GM21423 (cell line): ENCODE results near the gene MIPEP.
A peak's percentile ranks its signal among the peaks of the same experiment; 100 is the strongest.
"Not testable (repeated sequence)": the region's sequence is repeated elsewhere in the genome, so short reads cannot be mapped to it uniquely, and the experiment has no call there.

Experiments used
- ATAC-seq: cut with Tn5 transposase; IDR thresholded peaks from one replicate; pipeline ENCODE4 v1.9.1; 2021; ENCODE audit warnings: mild to moderate bottlenecking, moderate library complexity; ENCODE audit not compliant: unreplicated experiment

The MIPEP gene

GRCh38 chr13:23889615-23890607 lies 711 bp upstream of the MIPEP start:
- ATAC-seq: peak; percentile 10

DNA sequence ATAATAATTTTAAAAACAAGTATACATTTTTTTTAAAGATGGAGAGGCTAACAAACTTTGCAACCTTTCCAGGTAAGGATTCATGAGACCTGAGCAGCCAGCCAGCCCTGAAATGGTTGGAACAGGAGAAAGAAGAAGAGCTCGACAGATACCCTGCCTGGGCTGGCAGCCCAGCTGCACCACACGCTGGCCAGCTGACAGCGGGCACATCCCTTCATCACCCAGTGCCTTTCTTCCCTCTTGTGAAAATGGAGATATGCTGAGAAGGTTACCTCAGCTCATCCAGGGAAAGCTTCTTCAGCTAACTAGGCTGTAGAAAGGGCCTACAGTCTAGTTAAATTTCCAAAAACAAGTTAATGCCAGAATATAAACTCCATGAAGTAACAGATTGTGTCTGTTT lies 4.8 kb downstream of the MIPEP start:
- ATAC-seq: not testable (repeated sequence)

GRCh38 chr13:23883255-23883654 lies 5.9 kb downstream of the MIPEP start:
- no peak for ATAC-seq

DNA sequence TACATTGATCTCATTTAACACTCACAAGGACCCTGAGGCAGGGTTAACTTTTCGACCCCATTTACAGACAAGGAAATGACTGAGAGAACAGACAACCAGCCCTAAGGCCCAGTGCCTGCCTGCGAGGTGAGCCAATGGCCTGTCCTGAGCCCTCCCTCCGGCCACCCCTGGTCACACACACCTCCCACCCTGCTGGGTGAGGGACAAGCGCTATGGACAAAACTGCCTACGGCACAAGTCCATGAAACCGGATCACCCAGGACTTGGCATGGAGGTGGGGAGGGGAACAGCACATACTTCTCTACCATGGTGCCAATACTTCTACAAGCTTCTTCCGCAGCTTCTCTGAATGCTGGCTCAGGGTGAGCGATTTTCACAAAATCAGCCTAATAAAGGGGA lies 7.8 kb downstream of the MIPEP start:
- not testable (repeated sequence) for ATAC-seq

GRCh38 chr13:23880493-23881401 lies 8.5 kb downstream of the MIPEP start:
- not testable (repeated sequence) for ATAC-seq

DNA sequence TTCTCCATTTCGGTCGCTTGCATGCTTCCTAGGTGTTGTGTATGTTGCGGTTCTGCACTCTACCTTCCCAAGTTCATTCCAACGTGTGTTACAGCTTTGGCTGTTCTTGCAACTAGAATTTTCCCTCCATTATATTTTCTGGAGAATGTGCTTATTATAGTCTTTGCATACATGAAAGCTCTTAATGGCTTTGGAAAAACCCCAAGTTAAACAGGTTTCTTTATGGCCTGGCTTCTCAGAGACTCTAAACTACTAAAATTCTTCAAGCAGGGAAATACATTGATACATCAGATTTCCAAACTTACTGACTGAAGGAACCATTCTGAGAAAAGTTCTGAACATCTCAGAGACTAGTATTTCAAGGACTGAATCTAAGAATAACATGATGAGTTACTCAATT lies 11.9 kb downstream of the MIPEP start:
- ATAC-seq: no peak

GRCh38 chr13:23876265-23876664 lies 12.9 kb downstream of the MIPEP start:
- ATAC-seq: no peak

DNA sequence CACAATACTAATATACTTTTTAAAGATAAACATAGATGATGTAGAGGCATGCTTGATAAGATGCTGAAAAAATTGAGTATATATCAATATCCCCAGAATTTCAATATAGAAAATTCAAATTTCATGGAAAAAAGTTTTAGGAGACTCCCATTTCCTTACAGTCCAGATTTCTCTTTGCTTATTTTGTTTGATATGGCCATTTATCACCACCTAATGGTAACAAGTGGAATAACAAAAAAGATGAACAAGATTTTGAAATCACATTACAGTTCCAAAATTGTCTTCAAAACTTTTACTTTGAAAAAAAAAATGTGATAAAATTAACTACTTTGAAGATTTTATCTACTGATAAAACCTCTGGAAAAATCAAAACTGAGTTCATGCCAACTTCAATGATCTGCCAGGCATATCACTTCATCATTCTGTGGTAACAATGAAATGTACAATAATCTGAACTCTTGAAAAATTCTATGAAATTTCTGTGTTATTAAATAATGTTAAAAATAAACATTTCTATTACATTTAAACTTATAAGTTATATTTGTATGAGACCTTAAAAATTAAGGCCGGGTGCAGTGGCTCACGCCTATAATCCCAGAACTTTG lies 17.5 kb downstream of the MIPEP start:
- ATAC-seq: no peak

GRCh38 chr13:23870356-23871140 lies 18.7 kb downstream of the MIPEP start:
- ATAC-seq: no peak

DNA sequence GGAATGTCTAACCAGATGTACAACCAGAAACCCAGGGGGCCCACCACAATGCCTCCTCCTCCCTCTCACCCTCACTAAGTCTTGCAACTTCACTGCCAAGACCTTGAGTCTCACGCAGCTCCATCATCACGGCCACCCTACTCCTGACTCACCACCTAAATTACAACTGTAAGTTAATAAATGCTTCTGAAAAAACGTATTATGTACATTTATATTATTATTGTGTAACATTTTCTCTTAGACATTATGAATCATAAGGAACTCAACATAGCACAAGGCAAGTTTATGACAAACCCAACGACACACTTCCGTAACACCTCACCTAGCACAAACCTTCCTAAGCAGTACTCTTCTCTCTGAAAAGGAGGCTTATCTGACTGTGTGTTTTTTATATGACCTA lies 20.7 kb downstream of the MIPEP start:
- no peak for ATAC-seq

DNA sequence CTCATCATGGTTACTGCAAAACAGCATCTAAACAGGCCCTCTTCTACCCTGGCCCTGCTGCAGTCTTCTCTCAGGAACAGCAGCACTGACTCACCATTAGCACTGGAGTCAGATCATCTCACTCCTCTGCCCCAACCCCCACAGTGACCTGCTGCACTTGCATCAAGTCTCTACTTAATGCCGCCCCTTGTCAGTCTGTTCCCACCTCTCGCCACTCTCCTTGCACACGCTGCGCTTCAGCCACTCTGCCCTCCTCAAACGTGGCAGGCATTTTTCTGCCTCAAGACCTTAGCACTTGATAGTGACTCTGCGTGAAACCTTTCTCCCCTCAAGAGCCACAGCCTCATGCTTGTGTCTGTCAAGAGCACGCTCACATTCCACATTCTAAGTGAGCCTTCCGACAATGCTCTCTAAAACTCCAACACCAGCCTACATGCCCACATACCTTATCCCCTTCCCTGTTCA lies 22.1 kb downstream of the MIPEP start:
- no peak for ATAC-seq

GRCh38 chr13:23866420-23867026 lies 22.7 kb downstream of the MIPEP start:
- no peak for ATAC-seq

- ATAC-seq: no peak
Measured at GRCh38 chr13:23865906-23866305, 23.3 kb downstream of the MIPEP start.

GRCh38 chr13:23865026-23865425 lies 24.2 kb downstream of the MIPEP start:
- no peak for ATAC-seq

DNA sequence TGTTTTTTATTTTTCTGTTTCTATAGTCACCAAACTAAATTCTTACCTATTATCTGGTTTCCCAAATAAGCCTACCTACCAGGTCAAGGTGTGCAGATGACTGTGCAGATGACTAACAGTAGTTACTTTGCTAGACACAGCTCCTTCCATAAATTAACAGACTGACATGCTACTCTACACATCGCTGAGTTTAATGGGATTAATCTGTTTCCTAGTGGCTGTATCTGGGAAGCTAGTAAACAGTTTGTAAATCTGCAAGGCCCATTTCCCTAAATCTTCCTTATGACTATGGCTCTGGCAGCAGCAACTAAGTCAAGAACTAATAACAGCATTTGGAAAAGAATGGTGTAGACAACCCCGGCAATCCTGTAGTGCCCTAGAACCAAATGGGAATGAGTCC lies 27.9 kb downstream of the MIPEP start:
- ATAC-seq: no peak

DNA sequence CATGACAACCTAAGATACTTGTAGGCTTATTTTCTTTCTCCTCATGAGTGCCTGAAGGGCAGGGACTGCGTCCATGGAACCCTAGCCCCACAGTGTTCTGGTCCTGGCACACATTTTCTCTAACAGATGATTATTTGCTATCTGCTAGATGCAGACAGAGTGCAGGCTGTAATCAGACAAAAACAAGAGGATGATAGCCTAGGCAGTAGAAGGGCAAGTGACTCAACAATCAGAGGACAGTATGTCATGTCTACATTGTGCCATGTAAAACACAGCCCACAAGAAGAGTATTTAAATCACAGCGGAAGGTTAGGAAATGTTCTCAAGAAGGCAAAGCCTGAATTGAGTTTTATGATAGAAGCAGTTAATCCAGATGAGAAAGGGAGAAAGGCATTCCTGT lies 29.3 kb downstream of the MIPEP start:
- no peak for ATAC-seq

- no peak for ATAC-seq
Measured at GRCh38 chr13:23859455-23859854, 29.7 kb downstream of the MIPEP start.

DNA sequence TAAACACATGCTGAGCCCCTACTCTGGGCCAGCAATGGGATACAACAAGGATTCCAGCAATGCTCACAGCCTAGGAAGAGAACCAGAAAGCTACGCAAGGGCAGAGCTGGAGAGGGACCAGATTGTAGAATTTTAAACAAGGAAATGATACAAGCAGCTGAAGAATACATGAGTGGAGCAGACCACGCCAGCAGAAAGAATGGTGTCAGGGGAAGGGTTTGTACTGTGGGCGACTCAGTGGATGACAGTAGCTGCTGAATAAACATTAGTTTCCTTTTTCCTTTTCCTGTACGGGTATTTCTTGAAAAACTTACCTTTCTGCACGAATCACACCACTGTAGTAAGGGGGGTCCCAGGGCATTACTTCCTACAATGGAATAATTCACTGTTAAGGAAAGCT lies 30.7 kb downstream of the MIPEP start:
- no peak for ATAC-seq

DNA sequence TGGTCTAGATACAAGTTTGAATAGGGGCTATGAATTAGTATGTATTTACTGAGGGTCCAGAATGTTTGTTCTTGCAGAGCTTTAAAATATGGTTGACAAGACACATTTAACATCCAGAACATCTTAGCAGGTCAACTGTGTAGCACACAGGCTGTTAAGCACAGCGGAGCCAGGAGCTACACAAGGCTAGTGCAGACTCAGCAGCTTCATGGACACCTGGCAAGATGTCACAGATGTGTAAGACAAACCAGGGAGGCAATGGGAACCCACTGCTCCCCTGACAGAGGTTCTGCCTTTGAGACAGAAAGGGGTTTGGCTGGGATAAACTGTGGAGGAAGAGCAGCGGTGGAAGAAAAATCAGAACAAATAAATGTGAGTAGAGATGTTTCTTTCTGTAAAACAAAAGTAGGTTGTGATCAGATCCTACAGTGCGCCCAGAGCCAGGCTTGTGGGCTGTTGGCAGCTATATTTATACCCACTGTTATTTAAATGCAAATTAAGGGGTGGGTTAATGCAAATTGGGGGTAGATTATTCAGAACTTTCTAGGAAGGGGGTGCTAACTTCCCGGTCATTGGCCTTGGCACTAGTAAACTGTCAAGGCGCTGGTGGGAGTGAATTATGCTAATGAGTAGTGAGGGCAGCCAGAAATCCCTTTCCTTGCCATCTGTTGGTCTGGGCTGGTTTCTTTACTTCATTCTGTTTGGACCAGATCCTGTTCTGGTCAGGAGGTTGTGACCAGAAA lies 33.0 kb downstream of the MIPEP start:
- no peak for ATAC-seq
